Stimulated activated CD4-positive, alpha-beta T cell treated with anti-CD3 and anti-CD28 coated beads, Interleukin-4, amount 100 ng/mL, for 1 hour (primary cell): ENCODE measurements around the gene SCN1A.

Experiments
- DNase-seq: peaks from one replicate; pipeline ENCODE4 v3.0.0-alpha.2; 2020

SCN1A gene

DNA sequence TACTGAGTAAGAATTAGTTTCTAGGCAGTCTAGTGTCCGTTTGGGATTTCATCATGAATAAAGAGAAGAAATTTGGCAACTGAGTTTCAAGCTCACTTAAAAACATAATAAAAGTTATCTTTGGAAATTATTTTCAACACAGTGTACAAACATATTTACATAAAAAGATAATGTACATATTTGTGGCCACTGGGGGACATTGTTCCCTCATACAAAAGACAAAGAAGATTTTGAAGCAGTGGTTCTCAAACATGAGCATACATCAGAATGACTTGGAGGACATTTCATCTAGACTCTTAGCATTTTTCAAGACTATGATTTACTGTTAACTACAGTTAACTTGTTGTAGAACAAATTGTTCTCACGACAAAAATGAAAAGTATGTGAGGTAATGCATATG is 158.6 kb downstream of the SCN1A start:
- DNase-seq, result no peak

DNA sequence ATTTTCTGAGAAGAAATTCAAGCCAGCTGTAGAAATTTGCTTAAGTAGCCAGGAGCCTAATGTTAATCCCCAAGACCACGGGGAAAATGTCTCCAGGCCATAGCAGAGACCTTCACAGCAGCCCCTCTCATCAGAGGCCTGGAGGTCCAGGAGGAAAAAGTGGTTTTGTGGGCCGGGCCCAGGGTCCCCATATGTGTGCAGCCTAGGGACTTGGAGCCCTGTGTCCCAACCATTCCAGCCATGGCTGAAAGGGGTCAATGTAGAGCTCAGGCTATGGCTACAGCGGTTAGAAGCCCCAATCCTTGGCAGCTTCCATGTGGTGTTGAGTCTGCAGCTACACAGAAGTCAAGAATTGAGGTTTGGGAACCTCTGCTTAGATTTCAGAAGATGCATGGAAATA is 160.1 kb downstream of the SCN1A start:
- DNase-seq, result no peak

DNA sequence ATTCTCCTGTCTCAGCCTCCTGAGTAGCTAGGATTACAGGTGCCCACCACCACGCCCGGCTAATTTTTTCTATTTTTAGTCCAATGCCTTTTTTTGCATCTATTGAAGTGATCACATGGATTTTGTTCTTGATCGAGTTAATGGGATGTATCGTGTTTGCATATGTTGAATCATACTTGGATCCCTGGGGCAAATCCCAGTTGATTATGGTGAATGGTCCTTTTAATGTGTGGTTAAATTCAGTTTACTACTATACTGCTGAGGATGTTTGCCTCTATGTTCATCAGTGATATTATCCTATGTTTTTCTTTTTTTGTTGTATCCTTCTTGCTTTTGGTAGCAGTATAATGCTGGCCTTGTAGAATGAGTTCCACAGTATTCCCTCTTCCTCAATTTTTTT is 166.0 kb downstream of the SCN1A start:
- DNase-seq, result no peak

DNA sequence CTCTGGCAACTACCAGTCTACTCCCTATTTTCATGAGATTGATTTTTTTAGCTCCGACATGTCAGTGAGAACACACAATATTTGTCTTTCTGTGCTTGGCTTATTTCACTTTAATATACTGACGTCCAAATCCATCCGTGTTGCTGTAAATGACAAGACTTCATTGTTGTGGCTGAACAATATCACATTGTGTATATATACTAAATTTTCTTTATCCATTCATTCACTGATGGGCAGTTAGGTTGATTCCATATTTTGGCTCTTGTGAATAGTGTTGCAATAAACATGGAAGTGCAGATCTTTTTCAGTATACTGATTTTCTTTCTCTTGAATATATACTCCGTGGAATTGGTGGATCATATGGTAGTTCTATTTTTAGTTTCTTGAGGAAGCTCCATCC is 168.4 kb downstream of the SCN1A start:
- DNase-seq, result no peak

DNA sequence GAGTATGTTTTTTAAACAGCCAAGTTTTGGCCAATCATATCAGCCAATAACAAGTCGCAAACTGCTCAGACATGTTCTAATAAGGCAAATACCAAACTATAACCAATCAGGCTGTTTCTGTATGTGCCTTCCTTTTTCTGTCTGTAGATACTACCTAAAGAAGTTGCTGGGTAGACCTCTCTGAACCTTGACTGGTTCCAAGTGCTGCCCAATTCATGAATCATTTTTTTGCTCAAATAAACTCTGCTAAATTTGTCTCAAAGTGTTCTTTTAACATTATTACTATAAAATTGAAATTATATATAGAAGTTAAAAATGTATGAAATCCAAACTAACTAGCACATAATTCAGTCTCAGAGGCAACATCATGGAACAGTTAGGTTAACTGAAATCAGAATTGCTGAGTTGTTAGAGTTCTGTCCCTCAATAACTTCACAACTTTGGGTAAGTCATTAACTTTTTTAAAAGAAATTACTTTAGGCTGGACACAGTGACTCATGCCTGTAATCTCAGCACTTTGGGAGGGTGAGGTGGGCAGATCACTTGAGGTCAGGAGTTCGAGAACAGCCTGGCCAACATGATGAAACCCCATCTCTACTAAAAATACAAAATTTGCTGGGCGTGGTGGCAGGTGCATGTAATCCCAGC is 169.4 kb downstream of the SCN1A start:
- no peak for DNase-seq

DNA sequence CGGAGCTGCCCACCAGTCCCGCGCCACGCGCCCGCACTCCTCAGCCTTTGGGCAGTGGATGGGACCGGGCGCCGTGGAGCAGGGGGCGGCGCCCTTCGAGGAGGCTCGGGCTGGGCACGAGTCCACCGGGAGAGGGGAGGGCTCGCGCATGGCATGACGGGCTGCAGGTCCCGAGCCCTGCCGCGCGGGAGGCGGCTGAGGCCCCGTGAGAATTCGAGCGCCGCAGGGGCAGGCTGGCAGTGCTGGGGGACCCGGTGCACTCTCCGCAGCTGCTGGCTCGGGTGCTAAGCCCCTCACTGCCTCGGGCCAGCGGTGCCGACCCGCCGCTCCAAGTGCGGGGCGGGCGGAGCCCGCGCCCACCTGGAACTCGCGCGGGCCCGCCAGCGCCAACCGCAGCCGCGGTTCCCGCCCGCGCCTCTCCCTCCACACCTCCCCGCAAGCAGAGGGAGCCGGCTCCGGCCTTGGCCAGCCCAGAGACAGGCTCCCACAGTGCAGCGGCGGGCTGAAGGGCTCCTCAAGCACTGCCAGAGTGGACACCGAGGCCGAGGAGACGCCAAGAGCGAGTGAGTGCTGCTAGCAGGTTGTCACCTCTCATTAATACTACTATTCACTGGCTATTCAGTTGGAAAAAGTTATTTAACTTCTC is 170.7 kb downstream of the SCN1A start:
- no peak for DNase-seq

DNA sequence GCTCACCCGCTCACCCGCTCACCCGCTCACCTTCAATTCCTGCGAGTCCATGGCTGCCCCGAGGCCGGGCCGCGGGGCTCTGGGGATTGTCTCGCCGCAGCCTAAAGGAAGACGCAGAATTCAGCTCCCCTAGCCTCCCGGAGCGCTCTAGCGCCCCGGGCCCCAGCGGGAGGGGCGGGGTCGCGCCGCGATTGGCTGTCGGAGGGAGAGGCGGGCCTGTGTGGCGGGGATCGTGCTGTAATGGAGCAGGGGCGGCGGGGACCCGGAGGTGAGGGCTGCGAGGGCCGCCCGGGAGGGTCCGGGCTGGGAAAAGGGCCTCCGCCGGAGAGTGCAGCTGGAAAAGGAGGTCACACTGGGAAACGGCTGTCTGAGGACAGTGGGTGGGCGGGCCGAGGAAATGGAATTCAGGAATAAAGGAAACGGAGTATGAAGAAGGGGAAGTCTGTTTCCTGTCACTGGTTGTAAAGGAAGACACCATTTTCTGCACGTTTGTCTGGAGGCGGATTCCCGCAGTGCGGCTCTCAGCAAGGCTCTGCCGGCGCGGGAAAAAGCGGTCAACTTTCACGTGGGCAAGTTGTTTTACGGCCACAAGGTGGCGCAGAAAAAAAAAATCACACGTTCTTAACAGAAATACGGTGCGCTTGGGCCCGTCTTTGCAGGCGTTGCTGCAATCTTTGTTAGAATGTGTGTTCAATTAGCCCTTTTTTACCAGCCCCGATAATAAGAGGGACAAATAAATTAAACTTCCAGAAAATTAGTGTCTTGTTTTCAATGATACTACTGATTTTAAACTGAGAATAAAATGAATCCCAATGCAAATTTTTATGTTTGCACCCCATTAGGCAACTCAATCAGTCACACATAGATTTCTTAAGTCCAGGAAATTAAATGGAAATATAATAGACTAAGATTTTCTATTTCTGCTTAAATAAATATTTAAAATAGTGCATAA is 173.9 kb downstream of the SCN1A start, which contains the start of gene TTC21B:
Gene TTC21B (minus strand): TSS at position 122 of the 952 bp plus-strand sequence. CDS start 71 bp downstream, at position 51.
- DNase-seq, result peak; percentile 95

DNA sequence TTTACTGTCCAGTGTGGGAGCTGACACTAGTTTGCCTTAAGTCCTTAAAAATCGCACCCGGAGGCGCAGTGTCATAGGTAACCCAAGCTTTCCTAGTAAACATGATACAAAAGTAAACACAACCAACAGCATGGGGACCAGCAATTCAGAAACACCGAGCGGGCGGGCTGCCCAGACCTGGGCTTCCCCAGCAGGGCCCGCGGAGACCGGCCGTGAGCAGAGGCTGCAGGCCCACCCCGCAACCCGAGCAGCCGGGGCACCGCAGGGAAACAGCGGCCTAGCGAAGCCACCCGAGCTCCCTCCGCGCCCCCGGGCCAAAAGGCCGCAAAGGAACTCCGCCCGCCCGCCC is 174.5 kb downstream of the SCN1A start:
- no peak for DNase-seq

DNA sequence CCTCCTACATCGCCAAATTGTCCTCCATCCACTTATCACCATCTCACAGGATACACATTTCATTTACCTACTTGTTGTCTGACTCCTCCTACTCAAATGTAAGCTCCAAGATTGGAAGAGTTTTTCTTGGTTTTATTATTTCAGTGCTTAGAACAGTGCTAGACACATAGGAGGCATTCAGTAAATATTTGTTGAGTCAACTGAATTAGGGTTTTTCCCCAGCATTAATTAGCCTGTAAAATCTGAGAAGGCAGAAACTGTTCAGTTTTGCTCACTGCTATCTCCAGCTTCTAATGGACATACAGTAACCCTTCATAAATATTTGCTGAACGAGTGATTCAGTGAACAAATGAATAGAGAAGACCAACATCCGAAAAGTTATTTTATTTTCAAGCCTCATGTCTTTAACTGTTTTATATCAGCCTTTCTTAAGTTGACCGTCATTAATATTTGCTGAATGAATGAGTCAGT is 175.0 kb downstream of the SCN1A start:
- no peak for DNase-seq

DNA sequence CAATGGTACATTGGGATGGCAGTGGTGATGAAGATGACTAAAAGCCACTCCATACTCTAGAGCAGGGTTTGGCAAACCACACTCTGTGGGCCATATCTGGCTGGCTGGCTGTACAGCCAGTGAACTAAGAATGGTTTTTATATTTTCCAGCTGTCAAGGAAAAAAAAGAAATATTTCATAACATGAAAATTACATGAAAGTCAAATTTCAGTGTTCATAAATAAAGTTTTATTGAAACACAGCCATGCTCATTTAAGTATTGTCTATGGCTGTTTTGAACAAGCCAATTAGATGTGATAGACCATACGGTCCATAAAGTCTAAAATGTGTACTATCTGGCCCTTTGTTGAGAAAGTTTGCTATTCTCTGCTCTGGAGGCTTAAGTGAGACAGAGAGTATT is 175.7 kb downstream of the SCN1A start:
- no peak for DNase-seq

DNA sequence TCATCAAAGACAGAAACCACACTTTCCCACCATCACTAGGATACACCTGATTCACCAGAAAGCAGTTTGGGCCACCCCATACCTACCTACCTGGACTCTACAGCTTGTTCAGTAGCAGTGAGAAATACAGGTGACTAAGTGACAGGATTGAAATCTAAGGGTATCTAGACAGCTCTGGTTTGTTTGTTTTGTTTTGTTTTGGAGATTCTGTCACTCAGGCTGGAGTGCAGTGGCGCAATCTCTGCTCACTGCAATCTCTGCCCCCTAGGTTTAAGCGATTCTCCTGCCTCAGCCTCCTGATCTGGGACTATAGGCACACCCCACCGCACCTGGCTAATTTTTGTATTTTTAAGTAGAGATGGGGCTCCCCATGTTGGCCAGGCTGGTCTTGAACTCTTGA is 177.4 kb downstream of the SCN1A start:
- DNase-seq, result no peak

DNA sequence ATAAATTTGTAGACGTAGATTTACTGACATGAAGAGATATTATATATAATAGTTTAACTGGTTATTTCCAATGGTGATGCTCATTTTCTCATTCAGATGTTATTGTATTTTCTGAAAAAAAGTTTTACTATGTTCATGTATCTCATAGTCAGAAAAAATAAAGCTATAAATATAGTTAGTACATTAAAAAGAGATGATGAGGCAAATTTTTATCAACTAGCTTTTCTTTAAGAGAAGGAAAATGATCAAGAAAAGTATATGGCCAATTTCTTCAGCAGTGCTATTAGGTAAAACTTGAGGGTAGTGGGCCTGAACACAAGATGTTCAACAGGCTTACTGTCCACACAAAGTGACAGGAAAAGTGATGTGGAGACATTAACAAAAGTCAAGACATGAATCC is 186.0 kb downstream of the SCN1A start:
- DNase-seq, result no peak

DNA sequence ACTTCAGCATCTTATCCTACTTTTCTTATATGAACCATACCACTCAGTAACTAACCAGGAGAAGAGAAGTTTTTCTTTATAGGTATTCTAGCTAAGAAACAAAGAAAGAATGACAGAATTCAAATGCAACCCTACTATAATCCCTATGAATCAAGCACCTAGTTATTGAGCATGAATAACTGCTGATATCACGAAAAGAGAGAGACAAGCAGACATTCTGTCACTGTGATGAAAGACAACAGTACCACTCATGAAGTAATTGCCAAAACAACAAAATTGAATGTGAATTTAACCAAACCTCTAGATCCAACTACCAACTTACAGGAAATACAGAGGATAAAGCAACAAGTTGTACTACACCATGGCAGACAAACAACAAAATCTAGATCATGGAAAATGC is 189.6 kb downstream of the SCN1A start:
- no peak for DNase-seq
